HCT116 (cell line): Measurements from ENCODE around the gene CFAP58. TPM values are rescaled to one million over a fixed set of nuclear protein-coding genes. Genes with fewer than 3 reads are reported as not detected.

ENCODE experiments used
- ATAC-seq: fragments of 200-7000 bp; cut with Tn5 transposase; 2 replicates; pipeline ENCODE4 v1.9.1; 2020; ENCODE audit warnings: mild to moderate bottlenecking, moderate library complexity
- BruUV-seq: library from RNA; stranded (reverse); fragments of 400-500 nt; replicated peaks from 2 replicates; lab custom pipeline; 2021; lab: Mats Ljungman, UMichigan
- CTCF ChIA-PET: fragments of 300-600 bp; sonication (Branson Sonifier 250); formaldehyde crosslinking; loops from one replicate; lab custom pipeline; 2021; ENCODE audit warnings: antibody characterized with exemption; lab: Charles Lee
- POLR2A ChIA-PET: fragments of 300-600, 350-600 bp; sonication (Branson Sonifier 250); formaldehyde crosslinking; loops from one replicate; lab custom pipeline; 2021; ENCODE audit warnings: antibody characterized with exemption; lab: Charles Lee
- RAD21 ChIA-PET, 2 experiments: fragments of 300-600 bp; sonication (Branson Sonifier 250); formaldehyde crosslinking; loops; one replicate each; lab custom pipeline; 2023; ENCODE audit warnings: low total read pairs in 2 of 2; ENCODE audit not compliant: uncharacterized antibody in 2 of 2, unreplicated experiment in 2 of 2, low non-redundant PET in 1 of 2; lab: Charles Lee
- DNase-seq: peaks from one replicate; pipeline ENCODE4 v3.0.0-alpha.2; 2010; ENCODE audit warnings: low read depth, low spot score
- H2AFZ ChIP-seq: fragments of 200-600 bp; shearing (Covaris generic), sonication (generic); 2 replicates; pipeline ENCODE4 v1.6.1; 2017; ENCODE audit warnings: low read depth, mixed run types, mixed read lengths, antibody characterized with exemption, low read length; ENCODE audit not compliant: poor library complexity, severe bottlenecking
- H3K27ac ChIP-seq: 2 replicates; pipeline ENCODE4 v1.5.1; 2012; ENCODE audit warnings: low read depth, low read length
- H3K27me3 ChIP-seq: fragments of 200-600 bp; sonication (generic); 2 replicates; pipeline ENCODE4 v1.6.1; 2016; ENCODE audit warnings: mixed run types, low read length, mixed read lengths; ENCODE audit not compliant: insufficient read depth
- H3K36me3 ChIP-seq, 2 experiments: fragments of 200-500 bp in 1 of 2; fragments of 200-600 bp in 1 of 2; sonication (Bioruptor generic) in 1 of 2; sonication (generic) in 1 of 2; 2 replicates each; pipeline versions ENCODE4 v1.5.1 to v1.6.1; 2014 to 2016; ENCODE audit warnings: low read length in 2 of 2, inconsistent platforms in 1 of 2, mixed read lengths in 1 of 2, mixed run types in 1 of 2; ENCODE audit not compliant: insufficient read depth in 2 of 2, control insufficient read depth in 1 of 2
- H3K4me1 ChIP-seq, 2 experiments: fragments of 200-600 bp in 1 of 2; sonication (generic) in 1 of 2; 2 replicates each; pipeline versions ENCODE4 v1.5.1 to v1.6.1; 2012 to 2017; ENCODE audit warnings: low read length in 2 of 2, inconsistent platforms in 1 of 2, mild to moderate bottlenecking in 1 of 2, mixed read lengths in 1 of 2, mixed run types in 1 of 2, moderate library complexity in 1 of 2; ENCODE audit not compliant: insufficient read depth in 2 of 2, control insufficient read depth in 1 of 2
- H3K4me2 ChIP-seq: fragments of 200-600 bp; sonication (generic); 2 replicates; pipeline ENCODE4 v1.6.1; 2017; ENCODE audit warnings: mixed run types, low read length, mixed read lengths
- H3K4me3 ChIP-seq, 2 experiments: fragments of 200-600 bp in 1 of 2; sonication (generic) in 1 of 2; replicated peaks in 1 of 2; 2 replicates each; pipeline ENCODE4 v1.5.1; 2011 to 2016; ENCODE audit warnings: low read length in 2 of 2, control low read depth in 1 of 2, low read depth in 1 of 2, mild to moderate bottlenecking in 1 of 2, mixed read lengths in 1 of 2, mixed run types in 1 of 2
- H3K79me2 ChIP-seq: fragments of 200-600 bp; sonication (generic); 2 replicates; pipeline ENCODE4 v1.6.1; 2017; ENCODE audit warnings: mild to moderate bottlenecking, mixed run types, low read length, moderate library complexity, mixed read lengths; ENCODE audit not compliant: insufficient read depth
- H3K9ac ChIP-seq: fragments of 200-600 bp; sonication (generic); 2 replicates; pipeline ENCODE4 v1.6.1; 2016; ENCODE audit warnings: low read length, mixed read lengths
- H3K9me2 ChIP-seq: fragments of 200-600 bp; sonication (generic), shearing (Covaris generic); 2 replicates; pipeline ENCODE4 v1.6.1; 2017; ENCODE audit warnings: mixed run types, mild to moderate bottlenecking, moderate library complexity; ENCODE audit not compliant: insufficient read depth
- H3K9me3 ChIP-seq, 2 experiments: fragments of 200-500 bp in 1 of 2; fragments of 200-600 bp in 1 of 2; sonication (Bioruptor generic) in 1 of 2; sonication (generic) in 1 of 2; 2 replicates each; pipeline ENCODE4 v1.6.1; 2014 to 2017; ENCODE audit warnings: low read length in 2 of 2, mixed read lengths in 2 of 2, inconsistent platforms in 1 of 2, low read depth in 1 of 2, mild to moderate bottlenecking in 1 of 2, mixed run types in 1 of 2, moderate library complexity in 1 of 2; ENCODE audit not compliant: control insufficient read depth in 1 of 2, insufficient read depth in 1 of 2
- H4K20me1 ChIP-seq: fragments of 200-600 bp; sonication (generic), shearing (Covaris generic); 2 replicates; pipeline ENCODE4 v1.6.1; 2017; ENCODE audit warnings: mixed run types, mild to moderate bottlenecking, moderate library complexity; ENCODE audit not compliant: insufficient read depth
- CEBPB ChIP-seq: IDR thresholded peaks from 2 replicates; pipeline ENCODE4 v1.6.1; 2012; ENCODE audit warnings: low read depth
- CTCF ChIP-seq, 3 experiments: fragments of 200-600 bp in 1 of 3; sonication (generic) in 1 of 3; IDR thresholded peaks in 2 of 3; conservative IDR thresholded peaks in 1 of 3; 2 replicates each; pipeline ENCODE4 v1.5.1; 2012 to 2017; ENCODE audit warnings: low read depth in 2 of 3, low read length in 2 of 3, antibody characterized with exemption in 1 of 3, borderline replicate concordance in 1 of 3, control low read depth in 1 of 3, mild to moderate bottlenecking in 1 of 3, mixed read lengths in 1 of 3, mixed run types in 1 of 3, moderate library complexity in 1 of 3; ENCODE audit not compliant: insufficient read depth in 1 of 3
- EZH2phosphoT487 ChIP-seq: fragments of 200-600 bp; IDR thresholded peaks from 2 replicates; pipeline ENCODE4 v1.6.1; 2018; ENCODE audit warnings: antibody characterized with exemption, borderline replicate concordance
- JUND ChIP-seq: IDR thresholded peaks from 2 replicates; pipeline ENCODE4 v1.6.1; 2012
- POLR2AphosphoS5 ChIP-seq: IDR thresholded peaks from 2 replicates; pipeline ENCODE4 v1.6.1; 2011; ENCODE audit warnings: mild to moderate bottlenecking, low read depth, low read length, moderate library complexity
- YY1 ChIP-seq: IDR thresholded peaks from 2 replicates; pipeline ENCODE4 v1.6.1; 2011; ENCODE audit warnings: low read length, low read depth, moderate library complexity, mild to moderate bottlenecking; ENCODE audit not compliant: insufficient replicate concordance; ENCODE audit errors: extremely low read depth
- ZBTB33 ChIP-seq: IDR thresholded peaks from 2 replicates; pipeline ENCODE4 v1.6.1; 2011; ENCODE audit warnings: mild to moderate bottlenecking, low read length, moderate library complexity; ENCODE audit not compliant: insufficient replicate concordance; ENCODE audit errors: extremely low read depth
- ZNF274 ChIP-seq: fragments of 200-500 bp; sonication (Bioruptor generic); IDR thresholded peaks from 2 replicates; pipeline ENCODE4 v1.6.1; 2014; ENCODE audit warnings: mild to moderate bottlenecking, low read depth, low read length, inconsistent platforms
- intact Hi-C: fragments of 100-400 bp; cut with micrococcal nuclease; formaldehyde crosslinking; loops from 2 replicates; pipeline ENCODE4 v1.10.0; 2022
- total RNA-seq: library from RNA; stranded (reverse); gene quantifications from one replicate; pipeline ENCODE4 v1.2.1, GENCODE V29; 2021; ENCODE audit not compliant: unreplicated experiment

Gene CFAP58
- total RNA-seq, 1 experiment from 2014 or later = 0.91 TPM

- no TSS peak for BruUV-seq
- no peak for DNase-seq
- POLR2A ChIA-PET = interaction anchor here (1.0 to 1.6 kb wide), 2 partner anchors 9 to 65 kb away, joined by 3 to 4 read pairs; no protein-coding TSS in a partner anchor
These were observed 13.5 kb upstream of the CFAP58 start for GRCh38 chr10:104340111-104340526.

More at GRCh38 chr10:104340111-104340526, 13.5 kb upstream of the CFAP58 start:
- H3K4me3 ChIP-seq = peak overlapping the region in 1 of 2 experiments; percentile 95; a peak in 1 of 4 replicates
- H3K36me3 ChIP-seq = no peaks in the 10 kb centered on the region
- H4K20me1 ChIP-seq = no peaks in the 10 kb centered on the region
- CTCF ChIA-PET = interaction anchor here (0.8 to 2.8 kb wide), 4 partner anchors 11 to 65 kb away, joined by 3 to 21 read pairs (median 4); partner anchors contain the start of gene CFAP58
- no peaks in the 10 kb centered on the region for H3K9me3 ChIP-seq
- intact Hi-C loops = no loop called here
- peaks cover 29% of the 10 kb centered on the region for H3K79me2 ChIP-seq
- no peaks in the 10 kb centered on the region for H3K27me3 ChIP-seq
- peak overlapping the region; percentile 84 for H3K4me2 ChIP-seq
- H3K9ac ChIP-seq = no peak overlapping the region
- H2AFZ ChIP-seq = peak overlapping the region; percentile 94
- no peak overlapping the region for H3K27ac ChIP-seq
- no peaks in the 10 kb centered on the region for H3K9me2 ChIP-seq
- TF ChIP-seq JUND = no peak
- no peak for TF ChIP-seq CEBPB
- no peak for TF ChIP-seq CTCF (IDR thresholded peaks at IDR 0.05 in 2 of 3, conservative IDR thresholded peaks at IDR 0.05 in 1 of 3; ENCODE audit: borderline replicate concordance in 1 of 3, insufficient read depth in 1 of 3, low read depth in 2 of 3, low read length in 2 of 3)
- TF ChIP-seq POLR2AphosphoS5 = no peak
- TF ChIP-seq ZBTB33 = no peak
- TF ChIP-seq YY1 = no peak
- TF ChIP-seq EZH2phosphoT487 = no peak
- TF ChIP-seq ZNF274 = no peak
- H3K4me1 ChIP-seq = peaks cover 32 to 43% of the 10 kb centered on the region in 2 experiments
- ATAC-seq = peak; percentile 37; the same call in 1 of the 2 replicates
- RAD21 ChIA-PET = no interaction called here
